Endothelial cell of hepatic sinusoid (primary cell): ENCODE measurements around the gene GPN2.
"Not testable (repeated sequence)": the region's sequence is repeated elsewhere in the genome, so short reads cannot be mapped to it uniquely, and the experiment has no call there.

Source experiments
- in situ Hi-C: cut with HindIII; loops from 2 replicates; pipeline ENCODE4 v1.10.0; 2017; ENCODE audit warnings: low sequenced_read_pairs

The GPN2 gene

GRCh38 chr1:26907071-26907917 is 17.2 kb upstream of the GPN2 start:
- in situ Hi-C loops = no loop called here

GRCh38 chr1:26900815-26901511 is 10.9 kb upstream of the GPN2 start:
- in situ Hi-C loops = no loop called here

GRCh38 chr1:26900001-26900814 is 10.1 kb upstream of the GPN2 start, which contains the start of gene GPATCH3:
GPATCH3 (minus strand) TSS chr1:26900467; CDS start chr1:26900442, 25 bp downstream.
- in situ Hi-C loops = no loop called here

GRCh38 chr1:26897351-26897750 is 7.3 kb upstream of the GPN2 start:
- in situ Hi-C loops = no loop called here

- in situ Hi-C loops = no loop called here
Observed at GRCh38 chr1:26894263-26894662, 4.2 kb upstream of the GPN2 start.

GRCh38 chr1:26890467-26890796 is 349 bp upstream of the GPN2 start:
- in situ Hi-C loops = no loop called here

GRCh38 chr1:26888231-26888630 is 1.9 kb downstream of the GPN2 start:
- in situ Hi-C loops = loop anchor here (5.0 to 10.0 kb wide), 3 partner anchors 36 to 283 kb away; partner anchors contain the start of gene KDF1

- in situ Hi-C loops = loop anchor here (5.0 to 10.0 kb wide), 3 partner anchors 35 to 282 kb away; partner anchors contain the start of gene KDF1
Observed at GRCh38 chr1:26887125-26887524, 3.0 kb downstream of the GPN2 start.

- in situ Hi-C loops = loop anchor here (10.0 kb wide), 1 partner anchor 278 kb away; no protein-coding TSS in a partner anchor
Observed at GRCh38 chr1:26882696-26883463, 7.2 kb downstream of the GPN2 start.

- in situ Hi-C loops = loop anchor here (10.0 kb wide), 1 partner anchor 277 kb away; no protein-coding TSS in a partner anchor
Observed at GRCh38 chr1:26881611-26882010, 8.5 kb downstream of the GPN2 start.

GRCh38 chr1:26879793-26880192 is 10.3 kb downstream of the GPN2 start:
- in situ Hi-C loops = loop anchor here (10.0 kb wide), 1 partner anchor 275 kb away; no protein-coding TSS in a partner anchor

- in situ Hi-C loops = no loop called here
Observed at GRCh38 chr1:26877326-26877725, 12.8 kb downstream of the GPN2 start.

GRCh38 chr1:26874896-26875295 is 15.2 kb downstream of the GPN2 start:
- in situ Hi-C loops = no loop called here

- in situ Hi-C loops = not testable (repeated sequence)
Observed at GRCh38 chr1:26873097-26873496, 17.0 kb downstream of the GPN2 start.

GRCh38 chr1:26864610-26865480 is 25.2 kb downstream of the GPN2 start:
- in situ Hi-C loops = no loop called here

- in situ Hi-C loops = no loop called here
Observed at GRCh38 chr1:26863685-26864077, 26.4 kb downstream of the GPN2 start.

- in situ Hi-C loops = no loop called here
Observed at GRCh38 chr1:26862781-26863684, 27.1 kb downstream of the GPN2 start, which contains the start of gene SFN. SFN (plus strand) TSS chr1:26863149; CDS start chr1:26863213, 64 bp downstream.

- in situ Hi-C loops = no loop called here
Observed at GRCh38 chr1:26861889-26862378, 28.1 kb downstream of the GPN2 start.
